Measurements from ENCODE around the gene EVX2.

EVX2 gene

DNA sequence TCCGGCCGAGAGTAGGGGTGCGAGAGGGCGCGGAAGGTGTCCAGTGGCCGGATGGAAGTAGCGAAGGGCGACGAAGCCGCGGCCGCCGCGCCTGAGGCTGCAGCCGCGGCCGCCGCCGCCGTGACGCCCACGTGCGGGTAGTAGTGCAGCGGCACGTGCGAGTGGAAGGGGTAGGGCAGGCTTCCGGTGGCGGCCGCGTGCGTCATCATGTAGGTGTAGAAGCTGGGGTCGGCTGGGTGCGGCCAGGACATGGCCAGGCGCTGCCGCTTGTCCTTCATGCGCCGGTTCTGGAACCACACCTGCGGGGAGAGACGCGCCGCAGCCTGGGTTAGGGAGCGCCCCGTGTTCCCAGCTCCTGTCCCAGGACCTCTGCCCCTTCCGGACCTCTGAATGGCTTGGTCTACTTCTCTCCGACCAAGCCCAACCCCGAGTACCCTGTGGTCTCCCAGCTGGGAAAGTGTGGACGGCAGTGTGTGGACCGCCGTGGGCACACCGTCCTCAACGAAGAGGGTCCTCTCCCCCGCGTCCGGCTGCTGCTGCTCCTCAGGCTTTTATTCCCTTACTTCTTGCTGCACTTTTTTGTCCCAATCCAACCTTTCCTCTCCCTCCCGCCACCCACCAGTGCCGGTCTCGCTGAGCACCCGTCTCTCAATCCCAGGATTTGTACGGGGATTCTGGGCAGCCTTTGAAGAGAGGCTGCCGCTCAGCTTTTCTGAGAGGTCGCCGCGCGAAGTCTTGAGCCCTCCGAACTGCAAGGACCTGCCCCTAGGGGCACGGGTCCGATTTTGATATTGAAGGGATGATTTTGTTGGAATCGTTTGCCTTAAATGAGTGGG is 3.0 kb downstream of the EVX2 start (continued):
- TF ChIP-seq, protein P1, sequence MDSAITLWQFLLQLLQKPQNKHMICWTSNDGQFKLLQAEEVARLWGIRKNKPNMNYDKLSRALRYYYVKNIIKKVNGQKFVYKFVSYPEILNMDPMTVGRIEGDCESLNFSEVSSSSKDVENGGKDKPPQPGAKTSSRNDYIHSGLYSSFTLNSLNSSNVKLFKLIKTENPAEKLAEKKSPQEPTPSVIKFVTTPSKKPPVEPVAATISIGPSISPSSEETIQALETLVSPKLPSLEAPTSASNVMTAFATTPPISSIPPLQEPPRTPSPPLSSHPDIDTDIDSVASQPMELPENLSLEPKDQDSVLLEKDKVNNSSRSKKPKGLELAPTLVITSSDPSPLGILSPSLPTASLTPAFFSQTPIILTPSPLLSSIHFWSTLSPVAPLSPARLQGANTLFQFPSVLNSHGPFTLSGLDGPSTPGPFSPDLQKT (IDR thresholded peaks at IDR 0.05; ENCODE audit: borderline replicate concordance, low read depth, low read length), result no peak
- TF ChIP-seq ZNF114 (tag by site-specific recombination; IDR thresholded peaks at IDR 0.05) (no peak), YY2 (tag by site-specific recombination; IDR thresholded peaks at IDR 0.05) (no peak), ZNF791 (tag by site-specific recombination; IDR thresholded peaks at IDR 0.05) (no peak), ZNF596 (tag by site-specific recombination; IDR thresholded peaks at IDR 0.05) (no peak), ZNF202 (tag by site-specific recombination; IDR thresholded peaks at IDR 0.05; ENCODE audit: borderline replicate concordance) (peak; percentile 21; the same call in 1 of the 2 replicates), ZNF335 (tag by site-specific recombination; conservative IDR thresholded peaks at IDR 0.05) (peak; percentile 33), ZFHX2 (tag by site-specific recombination; conservative IDR thresholded peaks at IDR 0.05) (peak; percentile 84), ZSCAN30 (tag by site-specific recombination; IDR thresholded peaks at IDR 0.05) (peak; percentile 54; the same call in 1 of the 2 replicates), ZNF571 (tag by site-specific recombination; IDR thresholded peaks at IDR 0.05) (no peak), ZNF302 (tag by site-specific recombination; IDR thresholded peaks at IDR 0.05; ENCODE audit: low read depth) (no peak), ZNF248 (tag by site-specific recombination; IDR thresholded peaks at IDR 0.05) (no peak), ZNF610 (tag by site-specific recombination; IDR thresholded peaks at IDR 0.05; ENCODE audit: borderline replicate concordance) (no peak), ZNF521 (tag by site-specific recombination; IDR thresholded peaks at IDR 0.05) (no peak), ZNF530 (tag by site-specific recombination; IDR thresholded peaks at IDR 0.05; ENCODE audit: low read depth) (peak; percentile 72; the same call in 1 of the 2 replicates), ZNF785 (tag by site-specific recombination; IDR thresholded peaks at IDR 0.05) (0 out of 2 replicates have a peak, but pooled peaks have one; percentile 45), YY1 (tag by site-specific recombination; IDR thresholded peaks at IDR 0.05) (no peak), ZNF677 (tag by site-specific recombination; IDR thresholded peaks at IDR 0.05) (no peak), TRIM28 (IDR thresholded peaks at IDR 0.05; ENCODE audit: borderline replicate concordance, low read length) (no peak), REPIN1 (tag by site-specific recombination; IDR thresholded peaks at IDR 0.05; ENCODE audit: low read depth) (no peak), ZNF16 (tag by site-specific recombination; IDR thresholded peaks at IDR 0.05; ENCODE audit: low read depth) (no peak), OSR2 (tag by site-specific recombination; IDR thresholded peaks at IDR 0.05) (0 out of 2 replicates have a peak, but pooled peaks have one; percentile 43)
- TF ChIP-seq, protein P2, sequence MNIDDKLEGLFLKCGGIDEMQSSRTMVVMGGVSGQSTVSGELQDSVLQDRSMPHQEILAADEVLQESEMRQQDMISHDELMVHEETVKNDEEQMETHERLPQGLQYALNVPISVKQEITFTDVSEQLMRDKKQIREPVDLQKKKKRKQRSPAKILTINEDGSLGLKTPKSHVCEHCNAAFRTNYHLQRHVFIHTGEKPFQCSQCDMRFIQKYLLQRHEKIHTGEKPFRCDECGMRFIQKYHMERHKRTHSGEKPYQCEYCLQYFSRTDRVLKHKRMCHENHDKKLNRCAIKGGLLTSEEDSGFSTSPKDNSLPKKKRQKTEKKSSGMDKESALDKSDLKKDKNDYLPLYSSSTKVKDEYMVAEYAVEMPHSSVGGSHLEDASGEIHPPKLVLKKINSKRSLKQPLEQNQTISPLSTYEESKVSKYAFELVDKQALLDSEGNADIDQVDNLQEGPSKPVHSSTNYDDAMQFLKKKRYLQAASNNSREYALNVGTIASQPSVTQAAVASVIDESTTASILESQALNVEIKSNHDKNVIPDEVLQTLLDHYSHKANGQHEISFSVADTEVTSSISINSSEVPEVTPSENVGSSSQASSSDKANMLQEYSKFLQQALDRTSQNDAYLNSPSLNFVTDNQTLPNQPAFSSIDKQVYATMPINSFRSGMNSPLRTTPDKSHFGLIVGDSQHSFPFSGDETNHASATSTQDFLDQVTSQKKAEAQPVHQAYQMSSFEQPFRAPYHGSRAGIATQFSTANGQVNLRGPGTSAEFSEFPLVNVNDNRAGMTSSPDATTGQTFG (tag by site-specific recombination; IDR thresholded peaks at IDR 0.05; ENCODE audit: borderline replicate concordance), result no peak
- TF ChIP-seq, protein P3, sequence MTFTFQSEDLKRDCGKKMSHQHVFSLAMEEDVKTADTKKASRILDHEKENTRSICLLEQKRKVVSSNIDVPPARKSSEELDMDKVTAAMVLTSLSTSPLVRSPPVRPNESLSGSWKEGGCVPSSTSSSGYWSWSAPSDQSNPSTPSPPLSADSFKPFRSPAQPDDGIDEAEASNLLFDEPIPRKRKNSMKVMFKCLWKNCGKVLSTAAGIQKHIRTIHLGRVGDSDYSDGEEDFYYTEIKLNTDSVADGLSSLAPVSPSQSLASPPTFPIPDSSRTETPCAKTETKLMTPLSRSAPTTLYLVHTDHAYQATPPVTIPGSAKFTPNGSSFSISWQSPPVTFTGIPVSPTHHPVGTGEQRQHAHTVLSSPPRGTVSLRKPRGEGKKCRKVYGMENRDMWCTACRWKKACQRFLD (tag by site-specific recombination; IDR thresholded peaks at IDR 0.05), result no peak
- TF ChIP-seq, protein P4, sequence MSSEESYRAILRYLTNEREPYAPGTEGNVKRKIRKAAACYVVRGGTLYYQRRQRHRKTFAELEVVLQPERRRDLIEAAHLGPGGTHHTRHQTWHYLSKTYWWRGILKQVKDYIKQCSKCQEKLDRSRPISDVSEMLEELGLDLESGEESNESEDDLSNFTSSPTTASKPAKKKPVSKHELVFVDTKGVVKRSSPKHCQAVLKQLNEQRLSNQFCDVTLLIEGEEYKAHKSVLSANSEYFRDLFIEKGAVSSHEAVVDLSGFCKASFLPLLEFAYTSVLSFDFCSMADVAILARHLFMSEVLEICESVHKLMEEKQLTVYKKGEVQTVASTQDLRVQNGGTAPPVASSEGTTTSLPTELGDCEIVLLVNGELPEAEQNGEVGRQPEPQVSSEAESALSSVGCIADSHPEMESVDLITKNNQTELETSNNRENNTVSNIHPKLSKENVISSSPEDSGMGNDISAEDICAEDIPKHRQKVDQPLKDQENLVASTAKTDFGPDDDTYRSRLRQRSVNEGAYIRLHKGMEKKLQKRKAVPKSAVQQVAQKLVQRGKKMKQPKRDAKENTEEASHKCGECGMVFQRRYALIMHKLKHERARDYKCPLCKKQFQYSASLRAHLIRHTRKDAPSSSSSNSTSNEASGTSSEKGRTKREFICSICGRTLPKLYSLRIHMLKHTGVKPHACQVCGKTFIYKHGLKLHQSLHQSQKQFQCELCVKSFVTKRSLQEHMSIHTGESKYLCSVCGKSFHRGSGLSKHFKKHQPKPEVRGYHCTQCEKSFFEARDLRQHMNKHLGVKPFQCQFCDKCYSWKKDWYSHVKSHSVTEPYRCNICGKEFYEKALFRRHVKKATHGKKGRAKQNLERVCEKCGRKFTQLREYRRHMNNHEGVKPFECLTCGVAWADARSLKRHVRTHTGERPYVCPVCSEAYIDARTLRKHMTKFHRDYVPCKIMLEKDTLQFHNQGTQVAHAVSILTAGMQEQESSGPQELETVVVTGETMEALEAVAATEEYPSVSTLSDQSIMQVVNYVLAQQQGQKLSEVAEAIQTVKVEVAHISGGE (tag by site-specific recombination; conservative IDR thresholded peaks at IDR 0.05; ENCODE audit: low read depth), result 0 out of 2 replicates have a peak, but pooled peaks have one; percentile 13
- TF ChIP-seq, protein P5, sequence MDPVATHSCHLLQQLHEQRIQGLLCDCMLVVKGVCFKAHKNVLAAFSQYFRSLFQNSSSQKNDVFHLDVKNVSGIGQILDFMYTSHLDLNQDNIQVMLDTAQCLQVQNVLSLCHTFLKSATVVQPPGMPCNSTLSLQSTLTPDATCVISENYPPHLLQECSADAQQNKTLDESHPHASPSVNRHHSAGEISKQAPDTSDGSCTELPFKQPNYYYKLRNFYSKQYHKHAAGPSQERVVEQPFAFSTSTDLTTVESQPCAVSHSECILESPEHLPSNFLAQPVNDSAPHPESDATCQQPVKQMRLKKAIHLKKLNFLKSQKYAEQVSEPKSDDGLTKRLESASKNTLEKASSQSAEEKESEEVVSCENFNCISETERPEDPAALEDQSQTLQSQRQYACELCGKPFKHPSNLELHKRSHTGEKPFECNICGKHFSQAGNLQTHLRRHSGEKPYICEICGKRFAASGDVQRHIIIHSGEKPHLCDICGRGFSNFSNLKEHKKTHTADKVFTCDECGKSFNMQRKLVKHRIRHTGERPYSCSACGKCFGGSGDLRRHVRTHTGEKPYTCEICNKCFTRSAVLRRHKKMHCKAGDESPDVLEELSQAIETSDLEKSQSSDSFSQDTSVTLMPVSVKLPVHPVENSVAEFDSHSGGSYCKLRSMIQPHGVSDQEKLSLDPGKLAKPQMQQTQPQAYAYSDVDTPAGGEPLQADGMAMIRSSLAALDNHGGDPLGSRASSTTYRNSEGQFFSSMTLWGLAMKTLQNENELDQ (tag by site-specific recombination; IDR thresholded peaks at IDR 0.05; ENCODE audit: low read depth), result no peak
- TF ChIP-seq, protein P6, sequence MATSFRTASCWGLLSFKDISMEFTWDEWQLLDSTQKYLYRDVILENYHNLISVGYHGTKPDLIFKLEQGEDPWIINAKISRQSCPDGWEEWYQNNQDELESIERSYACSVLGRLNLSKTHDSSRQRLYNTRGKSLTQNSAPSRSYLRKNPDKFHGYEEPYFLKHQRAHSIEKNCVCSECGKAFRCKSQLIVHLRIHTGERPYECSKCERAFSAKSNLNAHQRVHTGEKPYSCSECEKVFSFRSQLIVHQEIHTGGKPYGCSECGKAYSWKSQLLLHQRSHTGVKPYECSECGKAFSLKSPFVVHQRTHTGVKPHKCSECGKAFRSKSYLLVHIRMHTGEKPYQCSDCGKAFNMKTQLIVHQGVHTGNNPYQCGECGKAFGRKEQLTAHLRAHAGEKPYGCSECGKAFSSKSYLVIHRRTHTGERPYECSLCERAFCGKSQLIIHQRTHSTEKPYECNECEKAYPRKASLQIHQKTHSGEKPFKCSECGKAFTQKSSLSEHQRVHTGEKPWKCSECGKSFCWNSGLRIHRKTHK (tag by site-specific recombination; IDR thresholded peaks at IDR 0.05), result no peak
